Neural cell (in vitro differentiated cells): Measurements from ENCODE around the gene ANP32D. TPM values are rescaled to one million over a fixed set of nuclear protein-coding genes. Genes with fewer than 3 reads are reported as not detected.
"Not testable (repeated sequence)": the region's sequence is repeated elsewhere in the genome, so short reads cannot be mapped to it uniquely, and the experiment has no call there.

Experiments
- H2AFZ ChIP-seq: fragments of 200-600, 300-800 bp; sonication (generic), shearing (Covaris generic); 2 replicates; pipeline ENCODE4 v1.6.0; 2014; ENCODE audit warnings: low read depth, mild to moderate bottlenecking, antibody characterized with exemption, low read length, moderate library complexity
- H3F3A ChIP-seq: fragments of 200-600 bp; shearing (Covaris generic); 2 replicates; pipeline ENCODE4 v1.6.1; 2016; ENCODE audit warnings: mild to moderate bottlenecking, moderate library complexity, mixed read lengths, antibody characterized with exemption, low read length; ENCODE audit not compliant: insufficient read depth, poor library complexity, severe bottlenecking
- H3K27ac ChIP-seq: fragments of 200-600, 300-800 bp; sonication (generic), shearing (Covaris generic); 2 replicates; pipeline ENCODE4 v1.5.1; 2014; ENCODE audit warnings: mild to moderate bottlenecking, low read length, moderate library complexity
- H3K27me3 ChIP-seq: fragments of 300-800, 200-600 bp; sonication (generic), shearing (Covaris generic); 2 replicates; pipeline ENCODE4 v1.6.0; 2014; ENCODE audit warnings: mild to moderate bottlenecking, low read depth, low read length, moderate library complexity; ENCODE audit not compliant: insufficient read depth
- H3K36me3 ChIP-seq: fragments of 300-800, 200-600 bp; sonication (generic), shearing (Covaris generic); 2 replicates; pipeline ENCODE4 v1.5.1; 2014; ENCODE audit warnings: mild to moderate bottlenecking, antibody characterized with exemption, low read length, moderate library complexity; ENCODE audit not compliant: insufficient read depth
- H3K4me2 ChIP-seq: fragments of 300-800, 200-600 bp; sonication (generic), shearing (Covaris generic); 2 replicates; pipeline ENCODE4 v1.6.0; 2014; ENCODE audit warnings: mild to moderate bottlenecking, low read length
- H3K4me3 ChIP-seq: fragments of 300-800, 200-600 bp; sonication (generic), shearing (Covaris generic); 2 replicates; pipeline ENCODE4 v1.5.1; 2014; ENCODE audit warnings: mild to moderate bottlenecking, low read length, moderate library complexity
- H3K79me2 ChIP-seq: fragments of 200-600 bp; shearing (Covaris generic); replicated peaks from 2 replicates; pipeline ENCODE4 v1.6.0; 2014; ENCODE audit warnings: mild to moderate bottlenecking, low read length, moderate library complexity; ENCODE audit not compliant: insufficient read depth
- H3K9ac ChIP-seq: fragments of 300-800, 200-600 bp; sonication (generic), shearing (Covaris generic); 2 replicates; pipeline ENCODE4 v1.6.1; 2016; ENCODE audit warnings: mild to moderate bottlenecking, low read length, mixed read lengths
- H3K9me2 ChIP-seq: fragments of 200-600 bp; shearing (Covaris generic); 2 replicates; pipeline ENCODE4 v1.6.1; 2016; ENCODE audit warnings: mild to moderate bottlenecking, low read length, mixed read lengths; ENCODE audit not compliant: insufficient read depth
- H3K9me3 ChIP-seq: fragments of 200-600, 300-800 bp; sonication (generic), shearing (Covaris generic); 2 replicates; pipeline ENCODE4 v1.6.1; 2016; ENCODE audit warnings: mild to moderate bottlenecking, mixed run types, low read length, moderate library complexity, mixed read lengths
- H4K20me1 ChIP-seq: fragments of 200-600 bp; shearing (Covaris generic); 2 replicates; pipeline ENCODE4 v1.6.1; 2016; ENCODE audit warnings: mild to moderate bottlenecking, mixed run types; ENCODE audit not compliant: insufficient read depth
- EP300 ChIP-seq: fragments of 450-650 bp; conservative IDR thresholded peaks from 2 replicates; pipeline ENCODE4 v1.6.1; 2014; ENCODE audit warnings: antibody characterized with exemption, mild to moderate bottlenecking, moderate library complexity; ENCODE audit not compliant: poor library complexity, severe bottlenecking
- EZH2 ChIP-seq: fragments of 200-600, 300-800 bp; shearing (Covaris generic), sonication (generic); IDR thresholded peaks from 2 replicates; pipeline ENCODE4 v1.6.1; 2014; ENCODE audit warnings: antibody characterized with exemption, low read length, borderline replicate concordance, mild to moderate bottlenecking; ENCODE audit not compliant: insufficient read depth, poor library complexity, severe bottlenecking
- MXI1 ChIP-seq: fragments of 450-650 bp; conservative IDR thresholded peaks from 2 replicates; pipeline ENCODE4 v1.6.1; 2014; ENCODE audit warnings: antibody characterized with exemption, mild to moderate bottlenecking; ENCODE audit not compliant: poor library complexity, severe bottlenecking
- POLR2AphosphoS5 ChIP-seq: IDR thresholded peaks from 2 replicates; pipeline ENCODE4 v1.6.1; 2012
- RAD21 ChIP-seq: fragments of 450-650 bp; conservative IDR thresholded peaks from 2 replicates; pipeline ENCODE4 v1.6.1; 2014; ENCODE audit warnings: antibody characterized with exemption, mild to moderate bottlenecking, moderate library complexity
- SMC3 ChIP-seq: fragments of 450-650 bp; conservative IDR thresholded peaks from 2 replicates; pipeline ENCODE4 v1.6.1; 2014; ENCODE audit warnings: antibody characterized with exemption, mild to moderate bottlenecking, moderate library complexity; ENCODE audit not compliant: poor library complexity
- TAF1 ChIP-seq: IDR thresholded peaks from 2 replicates; pipeline ENCODE4 v1.6.1; 2012; ENCODE audit warnings: low read depth
- polyA plus RNA-seq: library from polyadenylated mRNA; depleted of rRNA; stranded (reverse); fragments of >200 nt; gene quantifications from 2 replicates; pipeline ENCODE4 v1.2.3, GENCODE V29; 2014
- TF ChIP-seq, protein P1 (sequence below): IDR thresholded peaks from 2 replicates; pipeline ENCODE4 v1.6.1; 2012; ENCODE audit warnings: borderline replicate concordance
- TF ChIP-seq, protein P2 (sequence below): fragments of 450-650 bp; IDR thresholded peaks from 2 replicates; pipeline ENCODE4 v1.5.1; 2014; ENCODE audit warnings: antibody characterized with exemption, mild to moderate bottlenecking, moderate library complexity; ENCODE audit not compliant: poor library complexity, severe bottlenecking

ANP32D gene
- polyA plus RNA-seq, 1 donor from 2014 or later: not detected

DNA sequence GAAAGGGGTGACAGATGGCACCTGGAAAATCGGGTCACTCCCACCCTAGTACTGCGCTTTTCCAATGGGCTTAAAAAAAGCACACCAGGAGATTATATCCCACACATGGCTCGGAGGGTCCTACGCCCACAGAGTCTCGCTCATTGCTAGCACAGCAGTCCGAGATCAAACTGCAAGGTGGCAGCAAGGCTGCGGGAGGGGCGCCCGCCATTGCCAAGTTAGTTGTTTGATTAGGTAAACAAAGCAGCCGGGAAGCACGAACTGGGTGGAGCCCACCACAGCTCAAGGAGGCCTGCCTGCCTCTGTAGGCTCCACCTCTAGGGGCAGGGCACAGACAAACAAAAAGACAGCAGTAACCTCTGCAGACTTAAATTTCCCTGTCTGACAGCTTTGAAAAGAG is 2.1 kb downstream of the ANP32D start:
- not testable (repeated sequence) for H3K4me3 ChIP-seq, H2AFZ ChIP-seq, H3K27ac ChIP-seq, H3K27me3 ChIP-seq, H3F3A ChIP-seq, H3K79me2 ChIP-seq, H3K9me3 ChIP-seq, H3K36me3 ChIP-seq, H3K9ac ChIP-seq, H3K4me2 ChIP-seq, H4K20me1 ChIP-seq, H3K9me2 ChIP-seq

DNA sequence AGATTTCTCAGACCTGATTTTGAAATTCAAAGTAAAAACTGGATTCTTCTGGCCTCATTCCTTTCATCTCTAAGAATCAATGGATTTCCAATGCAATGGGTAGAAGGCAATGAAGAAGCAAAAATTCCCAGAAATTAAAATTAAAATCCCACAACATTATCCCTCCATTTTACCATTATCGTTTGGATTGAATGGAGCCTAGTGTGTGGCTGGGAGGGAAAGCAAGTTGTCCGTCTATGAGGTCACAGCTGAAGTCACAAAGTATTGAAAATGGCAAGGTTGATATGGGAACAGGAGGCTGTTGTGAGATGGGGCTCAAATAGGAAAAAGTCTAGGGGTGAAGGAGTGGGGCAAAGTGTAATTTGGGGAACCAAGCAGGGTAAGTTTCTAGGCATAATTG is 9.8 kb downstream of the ANP32D start, which contains the start of gene C12orf54:
Gene C12orf54 (plus strand): TSS at position 301 of the 400 bp plus-strand sequence. CDS start 799 bp downstream, outside the sequence.
- H3K9me2 ChIP-seq: no peaks in the 10 kb centered on the region
- no peaks in the 10 kb centered on the region for H4K20me1 ChIP-seq
- H3K4me2 ChIP-seq: no peak within 1 kb of the TSS
- no peak for TF ChIP-seq EP300
- TF ChIP-seq RAD21: no peak
- TF ChIP-seq SMC3: no peak
- TF ChIP-seq MXI1: no peak
- no peak for TF ChIP-seq POLR2AphosphoS5
- no peak for TF ChIP-seq EZH2
- TF ChIP-seq, protein P1, sequence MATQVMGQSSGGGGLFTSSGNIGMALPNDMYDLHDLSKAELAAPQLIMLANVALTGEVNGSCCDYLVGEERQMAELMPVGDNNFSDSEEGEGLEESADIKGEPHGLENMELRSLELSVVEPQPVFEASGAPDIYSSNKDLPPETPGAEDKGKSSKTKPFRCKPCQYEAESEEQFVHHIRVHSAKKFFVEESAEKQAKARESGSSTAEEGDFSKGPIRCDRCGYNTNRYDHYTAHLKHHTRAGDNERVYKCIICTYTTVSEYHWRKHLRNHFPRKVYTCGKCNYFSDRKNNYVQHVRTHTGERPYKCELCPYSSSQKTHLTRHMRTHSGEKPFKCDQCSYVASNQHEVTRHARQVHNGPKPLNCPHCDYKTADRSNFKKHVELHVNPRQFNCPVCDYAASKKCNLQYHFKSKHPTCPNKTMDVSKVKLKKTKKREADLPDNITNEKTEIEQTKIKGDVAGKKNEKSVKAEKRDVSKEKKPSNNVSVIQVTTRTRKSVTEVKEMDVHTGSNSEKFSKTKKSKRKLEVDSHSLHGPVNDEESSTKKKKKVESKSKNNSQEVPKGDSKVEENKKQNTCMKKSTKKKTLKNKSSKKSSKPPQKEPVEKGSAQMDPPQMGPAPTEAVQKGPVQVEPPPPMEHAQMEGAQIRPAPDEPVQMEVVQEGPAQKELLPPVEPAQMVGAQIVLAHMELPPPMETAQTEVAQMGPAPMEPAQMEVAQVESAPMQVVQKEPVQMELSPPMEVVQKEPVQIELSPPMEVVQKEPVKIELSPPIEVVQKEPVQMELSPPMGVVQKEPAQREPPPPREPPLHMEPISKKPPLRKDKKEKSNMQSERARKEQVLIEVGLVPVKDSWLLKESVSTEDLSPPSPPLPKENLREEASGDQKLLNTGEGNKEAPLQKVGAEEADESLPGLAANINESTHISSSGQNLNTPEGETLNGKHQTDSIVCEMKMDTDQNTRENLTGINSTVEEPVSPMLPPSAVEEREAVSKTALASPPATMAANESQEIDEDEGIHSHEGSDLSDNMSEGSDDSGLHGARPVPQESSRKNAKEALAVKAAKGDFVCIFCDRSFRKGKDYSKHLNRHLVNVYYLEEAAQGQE: no peak
- TF ChIP-seq TAF1: no peak
- TF ChIP-seq, protein P2, sequence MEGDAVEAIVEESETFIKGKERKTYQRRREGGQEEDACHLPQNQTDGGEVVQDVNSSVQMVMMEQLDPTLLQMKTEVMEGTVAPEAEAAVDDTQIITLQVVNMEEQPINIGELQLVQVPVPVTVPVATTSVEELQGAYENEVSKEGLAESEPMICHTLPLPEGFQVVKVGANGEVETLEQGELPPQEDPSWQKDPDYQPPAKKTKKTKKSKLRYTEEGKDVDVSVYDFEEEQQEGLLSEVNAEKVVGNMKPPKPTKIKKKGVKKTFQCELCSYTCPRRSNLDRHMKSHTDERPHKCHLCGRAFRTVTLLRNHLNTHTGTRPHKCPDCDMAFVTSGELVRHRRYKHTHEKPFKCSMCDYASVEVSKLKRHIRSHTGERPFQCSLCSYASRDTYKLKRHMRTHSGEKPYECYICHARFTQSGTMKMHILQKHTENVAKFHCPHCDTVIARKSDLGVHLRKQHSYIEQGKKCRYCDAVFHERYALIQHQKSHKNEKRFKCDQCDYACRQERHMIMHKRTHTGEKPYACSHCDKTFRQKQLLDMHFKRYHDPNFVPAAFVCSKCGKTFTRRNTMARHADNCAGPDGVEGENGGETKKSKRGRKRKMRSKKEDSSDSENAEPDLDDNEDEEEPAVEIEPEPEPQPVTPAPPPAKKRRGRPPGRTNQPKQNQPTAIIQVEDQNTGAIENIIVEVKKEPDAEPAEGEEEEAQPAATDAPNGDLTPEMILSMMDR: no peak
- H3F3A ChIP-seq: no peaks in the 10 kb centered on the region
- no peak within 1 kb of the TSS for H3K4me3 ChIP-seq
- H3K27ac ChIP-seq: no peak within 1 kb of the TSS
- H3K36me3 ChIP-seq: no peaks in the 10 kb centered on the region
- no peak within 1 kb of the TSS for H2AFZ ChIP-seq
- no peaks in the 10 kb centered on the region for H3K79me2 ChIP-seq
- H3K9me3 ChIP-seq: no peaks in the 10 kb centered on the region
- no peaks in the 10 kb centered on the region for H3K27me3 ChIP-seq
- H3K9ac ChIP-seq: no peak within 1 kb of the TSS

DNA sequence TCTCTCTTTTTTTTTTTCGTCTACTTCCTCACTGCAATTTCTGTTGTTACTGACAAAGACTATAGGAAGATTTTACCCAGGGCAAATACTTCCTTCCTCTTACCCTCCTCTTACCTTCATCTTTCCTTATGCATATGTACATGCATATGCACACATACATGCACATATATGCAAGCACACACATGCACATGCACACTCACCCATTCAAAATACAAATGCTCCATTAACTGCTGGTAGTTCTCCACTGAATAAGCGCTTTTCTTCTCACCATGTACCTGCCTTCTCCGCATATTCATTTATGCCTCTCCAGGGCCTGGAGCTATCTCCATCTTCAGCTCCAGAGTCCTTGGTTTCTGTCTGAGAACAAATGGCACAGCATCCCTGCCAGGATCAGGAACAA is 10.6 kb downstream of the ANP32D start:
- no peak overlapping the region for H3K4me2 ChIP-seq
- H3K36me3 ChIP-seq: no peaks in the 10 kb centered on the region
- no peaks in the 10 kb centered on the region for H3K9me3 ChIP-seq
- no peaks in the 10 kb centered on the region for H4K20me1 ChIP-seq
- no peaks in the 10 kb centered on the region for H3K79me2 ChIP-seq
- H3K4me3 ChIP-seq: no peak overlapping the region
- H3F3A ChIP-seq: no peaks in the 10 kb centered on the region
- no peaks in the 10 kb centered on the region for H3K27me3 ChIP-seq
- no peak overlapping the region for H2AFZ ChIP-seq
- no peak for TF ChIP-seq MXI1
- no peaks in the 10 kb centered on the region for H3K9me2 ChIP-seq
- H3K27ac ChIP-seq: no peak overlapping the region
- H3K9ac ChIP-seq: no peak overlapping the region
